Breast epithelium (tissue), 4 donors: Measurements from ENCODE around the gene DLG1. TPM values are rescaled to one million over a fixed set of nuclear protein-coding genes. Genes with fewer than 3 reads are reported as not detected.
"Not testable (repeated sequence)": the region's sequence is repeated elsewhere in the genome, so short reads cannot be mapped to it uniquely, and the experiment has no call there.

ENCODE experiments used
- DNase-seq, 2 donors: peaks; one replicate each; pipeline ENCODE4 v3.0.0-alpha.2; 2019; ENCODE audit warnings: low spot score in 2 of 2
- H3K27ac ChIP-seq, 2 donors: fragments of 200-600 bp; sonication (generic) in 1 of 2; one replicate each; pipeline ENCODE4 v1.5.1; 2016 to 2019; ENCODE audit warnings: mild to moderate bottlenecking in 1 of 2
- H3K27me3 ChIP-seq, 2 donors: fragments of 200-600 bp; sonication (generic) in 1 of 2; one replicate each; pipeline versions ENCODE4 v1.5.1 to v1.6.0; 2017 to 2019; ENCODE audit warnings: control low read depth in 1 of 2, mild to moderate bottlenecking in 1 of 2
- H3K36me3 ChIP-seq: fragments of 200-600 bp; one replicate; pipeline ENCODE4 v1.5.1; 2019
- H3K4me1 ChIP-seq, 2 donors: fragments of 200-600 bp; sonication (generic); one replicate each; pipeline ENCODE4 v1.5.1; 2016 to 2019; ENCODE audit warnings: control low read depth in 1 of 2
- H3K4me3 ChIP-seq, 3 donors: fragments of 200-600 bp; sonication (generic); 1 replicate in 2 of 3; 2 replicates in 1 of 3; pipeline ENCODE4 v1.5.1; 2016 to 2019; ENCODE audit warnings: mild to moderate bottlenecking in 3 of 3, moderate library complexity in 2 of 3
- H3K9me3 ChIP-seq, 2 donors: fragments of 200-600 bp; sonication (generic) in 1 of 2; one replicate each; pipeline ENCODE4 v1.5.1; 2016 to 2019; ENCODE audit warnings: control low read depth in 1 of 2
- POLR2A ChIP-seq: fragments of 450-650 bp; IDR thresholded peaks from one replicate; pipeline ENCODE4 v1.6.1; 2016; ENCODE audit warnings: antibody characterized with exemption, mild to moderate bottlenecking, moderate library complexity
- POLR2AphosphoS5 ChIP-seq, 3 donors: sonication (generic); formaldehyde crosslinking; IDR thresholded peaks; one replicate each; pipeline ENCODE4 v1.6.1; 2017; ENCODE audit warnings: antibody characterized with exemption in 3 of 3
- intact Hi-C: fragments of 100-400 bp; cut with DNase I; formaldehyde crosslinking; loops from one replicate; pipeline ENCODE4 v1.15.1; 2023; ENCODE audit warnings: low total_unique reads
- total RNA-seq, 3 donors: library from RNA; depleted of rRNA; stranded (reverse); fragments of >200 nt; gene quantifications; one replicate each; pipeline ENCODE4 v1.1.0, GENCODE V29; 2016
- TF ChIP-seq, protein P1 (sequence below), 3 donors: fragments of 450-650 bp; IDR thresholded peaks; one replicate each; pipeline ENCODE4 v1.5.1; 2016 to 2017; ENCODE audit warnings: antibody characterized with exemption in 3 of 3, mild to moderate bottlenecking in 3 of 3, moderate library complexity in 3 of 3

The DLG1 gene
- total RNA-seq, 3 donors from 2014 or later, result 76.0 to 100 (median 76.7) TPM

DNA sequence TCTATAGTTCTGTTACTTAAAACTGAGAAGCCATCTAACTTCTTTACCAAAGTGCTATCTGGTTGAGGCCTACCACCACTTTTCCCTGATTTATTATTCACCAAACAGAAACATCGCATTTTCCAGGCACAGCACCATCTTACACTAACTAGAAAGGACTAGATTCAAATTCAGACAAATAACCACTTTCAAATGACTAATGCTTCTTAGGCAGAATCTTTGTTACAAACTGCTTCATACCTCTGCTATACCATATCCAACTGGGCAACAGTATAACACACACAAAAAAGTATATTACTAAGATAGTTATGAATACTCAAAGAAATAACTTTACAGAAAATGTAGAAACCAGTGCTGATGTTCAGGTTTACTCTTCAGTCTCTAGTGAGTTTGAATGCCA lies 16.6 kb downstream of the DLG1 start:
- H3K36me3 ChIP-seq, result no peaks in the 10 kb centered on the region
- H3K4me3 ChIP-seq, result no peak overlapping the region
- intact Hi-C loops, result no loop called here
- TF ChIP-seq POLR2A (no peak), POLR2AphosphoS5 (IDR thresholded peaks at IDR 0.05) (no peak)
- TF ChIP-seq, protein P1, sequence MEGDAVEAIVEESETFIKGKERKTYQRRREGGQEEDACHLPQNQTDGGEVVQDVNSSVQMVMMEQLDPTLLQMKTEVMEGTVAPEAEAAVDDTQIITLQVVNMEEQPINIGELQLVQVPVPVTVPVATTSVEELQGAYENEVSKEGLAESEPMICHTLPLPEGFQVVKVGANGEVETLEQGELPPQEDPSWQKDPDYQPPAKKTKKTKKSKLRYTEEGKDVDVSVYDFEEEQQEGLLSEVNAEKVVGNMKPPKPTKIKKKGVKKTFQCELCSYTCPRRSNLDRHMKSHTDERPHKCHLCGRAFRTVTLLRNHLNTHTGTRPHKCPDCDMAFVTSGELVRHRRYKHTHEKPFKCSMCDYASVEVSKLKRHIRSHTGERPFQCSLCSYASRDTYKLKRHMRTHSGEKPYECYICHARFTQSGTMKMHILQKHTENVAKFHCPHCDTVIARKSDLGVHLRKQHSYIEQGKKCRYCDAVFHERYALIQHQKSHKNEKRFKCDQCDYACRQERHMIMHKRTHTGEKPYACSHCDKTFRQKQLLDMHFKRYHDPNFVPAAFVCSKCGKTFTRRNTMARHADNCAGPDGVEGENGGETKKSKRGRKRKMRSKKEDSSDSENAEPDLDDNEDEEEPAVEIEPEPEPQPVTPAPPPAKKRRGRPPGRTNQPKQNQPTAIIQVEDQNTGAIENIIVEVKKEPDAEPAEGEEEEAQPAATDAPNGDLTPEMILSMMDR (IDR thresholded peaks at IDR 0.05), result no peak
- no peak for DNase-seq
- H3K27ac ChIP-seq, result no peak overlapping the region
- no peaks in the 10 kb centered on the region for H3K27me3 ChIP-seq
- no peaks in the 10 kb centered on the region for H3K4me1 ChIP-seq
- H3K9me3 ChIP-seq, result no peaks in the 10 kb centered on the region

- Histone ChIP-seq H3K4me1 (no peaks in the 10 kb centered on the region), H3K4me3 (no peak overlapping the region), H3K36me3 (no peaks in the 10 kb centered on the region), H3K9me3 (no peaks in the 10 kb centered on the region), H3K27ac (no peak overlapping the region), H3K27me3 (no peaks in the 10 kb centered on the region)
- intact Hi-C loops, result no loop called here
- DNase-seq, result no peak
- TF ChIP-seq POLR2AphosphoS5 (IDR thresholded peaks at IDR 0.05) (no peak), POLR2A (no peak)
- TF ChIP-seq, protein P1 (IDR thresholded peaks at IDR 0.05), result no peak
These were observed 18.3 kb downstream of the DLG1 start for GRCh38 chr3:197280156-197280555.

GRCh38 chr3:197278933-197279332 lies 19.5 kb downstream of the DLG1 start:
- H3K27me3 ChIP-seq, result no peaks in the 10 kb centered on the region
- no peak overlapping the region for H3K27ac ChIP-seq
- H3K4me1 ChIP-seq, result no peaks in the 10 kb centered on the region
- no peak for DNase-seq
- H3K4me3 ChIP-seq, result no peak overlapping the region
- intact Hi-C loops, result loop anchor here (10.0 kb wide), 1 partner anchor 226 kb away; no protein-coding TSS in a partner anchor
- no peak for TF ChIP-seq POLR2A
- TF ChIP-seq POLR2AphosphoS5 (IDR thresholded peaks at IDR 0.05), result no peak
- TF ChIP-seq, protein P1 (IDR thresholded peaks at IDR 0.05), result no peak
- H3K36me3 ChIP-seq, result no peaks in the 10 kb centered on the region
- H3K9me3 ChIP-seq, result no peaks in the 10 kb centered on the region

DNA sequence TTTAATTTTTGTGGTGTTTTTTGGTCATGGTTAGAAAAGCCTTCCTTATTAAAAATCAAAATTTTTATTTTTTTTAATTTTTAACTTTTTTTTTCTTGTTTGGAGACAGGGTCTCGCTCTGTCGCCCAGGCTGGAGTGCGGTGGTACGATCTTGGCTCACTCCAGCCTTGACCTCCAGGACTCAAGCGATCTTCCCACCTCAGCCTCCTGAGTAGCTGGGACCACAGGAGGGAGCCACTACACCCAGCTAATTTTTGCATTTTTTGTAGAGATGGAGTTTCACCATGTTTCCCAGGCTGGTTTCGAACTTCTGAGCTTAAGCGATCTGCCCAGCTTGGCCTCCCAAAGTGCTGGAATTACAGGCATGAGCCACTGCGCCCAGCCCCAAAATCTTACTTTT lies 21.6 kb downstream of the DLG1 start:
- not testable (repeated sequence) for DNase-seq, H3K36me3 ChIP-seq, H3K27me3 ChIP-seq, H3K27ac ChIP-seq, H3K4me3 ChIP-seq, H3K4me1 ChIP-seq, H3K9me3 ChIP-seq
- intact Hi-C loops, result loop anchor here (10.0 kb wide), 1 partner anchor 228 kb away; no protein-coding TSS in a partner anchor

GRCh38 chr3:197270558-197271317 lies 27.7 kb downstream of the DLG1 start:
- TF ChIP-seq POLR2AphosphoS5 (IDR thresholded peaks at IDR 0.05), result no peak
- TF ChIP-seq, protein P1 (IDR thresholded peaks at IDR 0.05), result no peak
- TF ChIP-seq POLR2A, result no peak
- no peaks in the 10 kb centered on the region for H3K27me3 ChIP-seq
- H3K4me1 ChIP-seq, result no peaks in the 10 kb centered on the region
- no peak overlapping the region for H3K27ac ChIP-seq
- H3K36me3 ChIP-seq, result no peaks in the 10 kb centered on the region
- no peak overlapping the region for H3K4me3 ChIP-seq
- intact Hi-C loops, result loop anchor here (10.0 kb wide), 1 partner anchor 234 kb away; no protein-coding TSS in a partner anchor
- no peaks in the 10 kb centered on the region for H3K9me3 ChIP-seq
- DNase-seq, result no peak
